Measurements from ENCODE around the gene EMD.

- TF ChIP-seq CTCF (IDR thresholded peaks at IDR 0.05; ENCODE audit: low read length): no peak
- TF ChIP-seq EZH2 (optimal IDR thresholded peaks at IDR 0.05; ENCODE audit: low read depth, low read length): no peak
These were observed 32.9 kb downstream of the EMD start for GRCh38 chrX:154411981-154412340.

All from MM.1S (cell line).